NCI-H128 (cell line): ENCODE data around the gene LRRC61.
"Not testable (repeated sequence)": the region's sequence is repeated elsewhere in the genome, so short reads cannot be mapped to it uniquely, and the experiment has no call there.

ENCODE experiments used
- DNase-seq: peaks from one replicate; lab custom pipeline; 2025; ENCODE audit not compliant: unreplicated experiment; lab: John Stamatoyannopoulos, UW

LRRC61 gene

DNA sequence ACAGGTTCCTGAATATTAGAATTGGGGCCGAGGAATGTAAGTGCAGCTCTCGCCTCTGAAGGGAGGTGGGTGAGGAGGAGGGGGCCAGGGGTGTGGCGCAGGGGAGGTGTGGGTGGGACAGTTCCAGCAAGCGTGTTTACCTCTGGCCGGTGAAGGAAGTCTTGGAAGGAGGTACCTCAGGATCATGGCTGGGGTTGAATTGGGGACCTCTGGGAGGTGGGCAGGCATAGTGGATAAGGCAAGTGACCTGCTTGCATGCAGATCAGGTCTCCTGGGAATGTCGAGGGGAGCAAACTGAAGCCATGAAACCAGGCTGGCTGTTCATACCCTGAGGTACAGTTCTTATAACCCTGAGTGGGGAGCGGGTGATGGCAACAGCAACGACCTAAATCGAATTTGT is 57.9 kb downstream of the LRRC61 start:
- DNase-seq: no peak

DNA sequence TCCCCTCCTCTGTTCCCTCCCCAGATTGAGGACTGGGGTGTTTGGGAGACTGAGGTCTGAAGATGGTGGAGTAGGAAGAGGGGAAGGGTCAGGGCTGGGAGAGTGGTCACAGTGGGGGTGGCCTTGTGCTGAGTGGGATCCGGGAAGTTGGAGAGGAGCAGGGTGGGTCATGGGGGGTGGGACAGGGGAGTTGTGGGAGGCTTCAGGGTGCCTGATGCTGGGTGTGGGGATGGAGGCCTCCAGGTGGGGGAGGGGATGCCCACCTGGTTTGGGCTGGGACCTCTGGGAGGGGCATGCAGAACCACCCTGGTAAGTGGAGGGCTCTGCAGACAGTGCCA is 58.6 kb downstream of the LRRC61 start:
- DNase-seq: no peak

DNA sequence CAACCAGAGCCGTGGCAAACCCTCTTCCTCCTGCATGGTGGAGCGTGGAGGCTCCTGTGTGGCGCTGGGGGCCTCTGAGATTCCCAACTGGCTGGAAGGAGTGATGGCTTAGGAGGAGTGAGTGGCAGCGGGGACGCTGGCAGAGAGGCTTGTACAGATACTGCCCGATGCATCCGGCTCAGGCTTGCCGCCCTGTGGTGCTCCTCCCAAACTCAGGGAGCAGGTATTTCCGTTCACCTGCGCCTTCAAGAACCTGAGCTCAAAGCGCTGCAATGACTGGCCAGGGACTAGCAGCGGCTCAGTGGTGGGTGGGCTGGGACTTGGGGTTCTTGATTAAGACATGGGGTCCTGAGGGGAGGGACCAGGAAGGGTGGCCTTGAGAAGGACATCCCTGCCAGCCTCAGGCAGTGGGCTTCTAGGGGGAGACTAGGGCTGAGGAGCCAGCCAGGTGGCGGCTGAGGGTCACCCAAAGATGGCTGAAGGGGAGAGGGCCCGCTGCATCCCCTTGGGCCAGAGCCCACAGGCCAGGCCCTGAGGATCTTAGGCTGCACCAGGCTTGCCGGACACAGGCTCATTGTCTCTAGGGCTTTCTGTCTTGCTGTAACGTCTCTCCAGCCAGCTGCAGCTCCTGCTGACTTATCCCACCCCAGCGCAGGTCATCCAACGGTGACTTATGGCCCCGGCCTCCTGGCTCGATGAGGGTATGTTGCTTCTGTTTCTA is 59.1 kb downstream of the LRRC61 start:
- DNase-seq: no peak

DNA sequence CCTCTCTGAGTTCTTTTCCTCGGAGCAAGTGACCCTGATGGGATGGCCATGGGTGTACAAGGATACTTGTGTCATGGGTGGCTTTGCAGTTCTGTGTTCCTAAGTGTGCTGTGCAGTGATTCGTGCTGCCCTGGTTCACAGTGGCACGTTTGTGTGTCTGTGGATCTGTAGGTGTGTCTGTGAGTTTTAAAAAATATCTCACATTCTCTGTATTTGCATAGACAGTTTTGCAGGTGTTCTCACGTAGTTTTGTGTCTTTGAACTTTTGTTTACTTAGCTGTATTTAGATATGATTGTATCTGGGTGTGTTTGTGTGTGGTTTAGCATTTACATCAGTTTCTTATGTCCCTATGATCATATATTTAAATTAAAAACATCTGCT is 59.7 kb downstream of the LRRC61 start:
- no peak for DNase-seq

DNA sequence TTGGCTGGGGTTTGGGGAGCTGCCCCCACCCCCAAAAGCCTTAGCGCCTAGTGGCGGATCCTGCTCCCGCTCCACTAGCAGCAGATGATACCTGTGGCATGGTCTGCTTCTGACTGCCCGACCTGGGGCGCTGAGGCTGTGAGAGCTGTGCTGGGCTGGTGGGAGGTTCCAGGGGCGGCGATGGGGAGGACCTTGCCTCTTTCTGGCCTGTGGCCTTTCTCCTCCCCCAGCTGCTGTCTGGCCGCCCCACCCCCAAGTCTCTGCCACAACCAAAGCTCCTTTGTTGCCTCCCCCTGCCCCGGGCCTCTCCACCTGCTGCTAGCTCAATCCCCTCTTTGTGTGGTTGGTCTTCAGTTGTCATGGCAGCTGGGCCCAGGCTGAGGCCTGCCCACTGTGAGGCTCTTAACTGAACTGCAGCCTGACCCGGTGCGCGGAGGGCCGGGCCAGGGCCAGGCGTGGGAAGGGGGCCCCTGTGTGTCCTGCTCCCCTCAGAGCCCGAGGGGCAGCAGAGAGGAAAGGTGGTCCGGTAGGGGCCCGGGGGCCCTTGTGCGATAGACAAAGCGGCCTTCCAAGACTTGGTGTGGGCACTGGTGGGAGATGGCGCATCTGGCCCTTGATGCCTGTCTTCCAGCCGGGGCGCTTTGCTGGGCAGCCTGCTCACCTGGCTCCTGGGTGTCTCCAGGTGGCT is 60.7 kb downstream of the LRRC61 start:
- no peak for DNase-seq

DNA sequence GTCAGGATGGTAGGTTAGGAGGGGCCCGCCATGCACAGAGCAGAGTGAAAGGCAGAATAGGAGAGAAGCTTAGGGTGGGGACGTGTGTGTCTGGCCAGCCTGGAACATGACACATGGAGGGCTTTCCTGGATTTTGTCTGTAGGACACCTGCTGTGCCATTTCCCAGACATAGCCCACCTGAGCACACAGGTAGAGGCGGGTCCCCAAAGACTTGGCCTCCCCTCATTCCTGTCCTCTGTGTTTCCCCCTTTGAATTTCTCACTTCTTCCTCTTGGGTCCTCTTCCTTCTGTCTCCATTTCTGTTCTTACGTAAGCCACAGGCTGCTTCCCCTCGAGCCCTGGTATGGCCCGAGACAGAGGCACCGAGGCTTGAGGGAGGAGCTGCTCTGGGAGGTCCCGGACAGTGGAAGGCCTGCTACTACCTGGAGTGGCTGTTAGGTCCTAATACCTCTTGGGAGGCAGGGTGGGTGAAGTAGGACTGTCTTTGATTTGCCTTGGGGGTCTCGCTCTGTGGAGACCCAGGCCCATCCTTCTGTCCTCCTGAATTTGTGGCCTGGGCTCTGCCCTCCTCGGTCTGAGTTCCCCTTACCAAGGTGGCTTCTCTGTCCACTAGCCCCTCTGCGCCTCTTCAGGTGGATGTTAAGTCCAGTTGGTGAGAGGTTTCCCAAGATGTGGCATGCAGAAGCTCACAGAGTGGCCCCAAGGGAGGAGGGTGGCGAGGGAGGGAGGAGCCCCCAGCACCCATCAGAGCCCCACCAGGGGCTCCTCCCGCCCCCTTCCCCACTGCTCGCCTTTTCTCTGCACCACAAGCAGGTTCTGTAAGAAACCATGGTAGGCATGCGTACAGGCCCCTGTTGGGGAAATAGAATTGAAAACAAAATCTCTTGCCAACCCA is 61.5 kb downstream of the LRRC61 start:
- DNase-seq: no peak

DNA sequence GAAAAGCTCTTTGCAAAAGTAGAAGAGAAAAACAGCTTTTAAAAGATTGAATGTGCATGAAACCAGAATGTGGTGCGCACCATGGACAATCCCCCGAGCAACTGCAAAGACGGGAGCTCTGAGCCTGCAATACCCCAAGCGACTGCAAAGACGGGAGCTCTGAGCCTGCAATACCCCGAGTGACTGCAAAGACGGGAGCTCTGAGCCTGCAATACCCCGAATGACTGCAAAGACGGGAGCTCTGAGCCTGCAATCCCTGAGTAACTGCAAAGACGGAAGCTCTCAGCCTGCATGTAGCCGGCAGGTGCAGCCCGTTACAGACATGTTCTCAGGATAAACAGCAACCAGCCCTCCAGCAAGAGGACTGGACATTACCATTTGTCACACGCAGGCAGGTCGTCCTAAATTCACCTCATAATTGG is 62.2 kb downstream of the LRRC61 start:
- no peak for DNase-seq

DNA sequence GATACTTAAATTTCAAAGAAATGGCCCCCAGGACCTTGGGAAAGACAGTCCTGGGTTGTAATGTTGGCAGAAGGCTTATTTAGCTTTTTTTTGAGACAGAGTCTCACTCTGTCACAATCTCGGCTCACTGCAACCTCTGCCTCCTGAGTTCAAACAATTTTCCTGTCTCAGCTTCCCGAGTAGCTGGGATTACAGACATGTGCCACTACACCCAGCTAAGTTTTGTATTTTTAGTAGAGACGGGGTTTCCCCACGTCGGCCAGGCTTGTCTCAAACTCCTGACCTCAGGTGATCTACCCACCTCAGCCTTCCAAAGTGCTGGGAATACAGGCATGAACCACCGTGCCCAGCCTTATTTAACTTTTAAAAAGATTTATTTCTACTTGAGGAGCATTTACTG is 62.7 kb downstream of the LRRC61 start:
- not testable (repeated sequence) for DNase-seq
